SW480 (cell line): ENCODE measurements around the gene BABAM2.

ENCODE experiments used
- DNase-seq: peaks from one replicate; pipeline ENCODE4 v3.0.0-alpha.2; 2016; ENCODE audit warnings: low spot score

Gene BABAM2

GRCh38 chr2:28378679-28379584, 488.4 kb downstream of the BABAM2 start:
- no peak for DNase-seq

DNA sequence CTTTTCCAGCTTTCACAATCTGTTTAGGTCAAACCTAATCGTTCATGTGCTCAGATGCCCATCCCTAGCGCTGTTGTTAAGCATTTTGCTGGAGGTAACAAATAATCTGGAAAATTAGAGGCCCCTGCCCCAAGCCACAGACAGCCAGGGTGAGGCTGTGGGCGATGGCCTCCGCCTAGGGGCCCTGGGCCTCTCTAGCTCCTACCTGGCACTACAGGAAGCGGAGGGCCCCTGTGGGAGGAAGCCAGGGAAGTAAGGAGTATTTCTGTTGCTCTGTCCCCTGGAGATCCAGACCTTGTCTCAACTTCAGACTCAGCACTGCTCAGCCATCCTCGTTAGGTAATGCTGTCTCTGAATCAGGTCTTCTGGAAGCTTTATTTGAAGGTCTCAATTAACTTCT, 489.7 kb downstream of the BABAM2 start:
- no peak for DNase-seq

DNA sequence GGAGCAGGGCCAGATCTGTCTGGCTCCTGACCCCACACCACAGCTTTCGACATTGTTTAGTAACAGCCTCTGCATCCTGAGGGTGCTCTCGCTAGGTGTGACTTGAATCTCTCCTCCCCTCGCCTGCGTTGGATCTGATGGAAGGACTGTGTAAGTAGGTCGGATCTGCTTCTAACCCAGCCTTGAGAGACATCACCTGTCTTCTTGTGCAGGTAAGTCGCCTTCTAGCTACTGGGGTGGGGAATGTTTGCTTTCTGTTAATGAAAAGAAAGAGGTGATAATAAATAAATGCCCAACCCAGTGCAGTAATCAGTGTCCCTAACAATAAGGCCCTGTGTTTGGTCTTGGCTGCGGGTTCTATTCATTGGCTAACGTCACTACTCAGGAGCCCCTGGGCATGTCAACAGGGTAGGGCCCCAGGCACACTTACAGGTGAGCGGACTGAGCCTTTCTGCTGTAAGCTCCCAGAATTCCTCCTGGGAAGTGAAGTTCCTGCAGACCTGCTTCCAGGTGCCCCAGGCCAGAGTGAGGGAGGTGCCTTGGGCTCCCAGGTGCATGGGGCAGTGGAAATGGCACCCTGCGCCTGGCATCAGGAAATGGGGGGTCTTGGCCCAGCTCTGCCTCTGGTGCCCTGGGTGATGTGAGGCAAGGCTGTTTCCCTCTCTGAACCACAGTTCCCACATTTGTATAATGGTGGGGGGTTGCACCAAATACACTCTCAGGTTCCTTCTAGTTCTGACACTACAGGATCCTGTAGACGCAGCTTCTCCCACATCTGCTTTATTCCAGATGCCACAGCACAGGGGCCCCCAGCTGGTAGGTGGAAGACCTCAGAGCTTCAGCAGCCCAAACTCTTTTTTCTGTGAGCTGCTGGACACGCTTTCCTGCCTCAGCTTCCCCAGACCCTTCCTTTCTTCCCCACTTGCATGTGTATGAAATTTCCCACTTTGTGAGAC, 491.0 kb downstream of the BABAM2 start:
- peak; percentile 47 for DNase-seq

GRCh38 chr2:28382755-28383154, 492.2 kb downstream of the BABAM2 start:
- DNase-seq = no peak

DNA sequence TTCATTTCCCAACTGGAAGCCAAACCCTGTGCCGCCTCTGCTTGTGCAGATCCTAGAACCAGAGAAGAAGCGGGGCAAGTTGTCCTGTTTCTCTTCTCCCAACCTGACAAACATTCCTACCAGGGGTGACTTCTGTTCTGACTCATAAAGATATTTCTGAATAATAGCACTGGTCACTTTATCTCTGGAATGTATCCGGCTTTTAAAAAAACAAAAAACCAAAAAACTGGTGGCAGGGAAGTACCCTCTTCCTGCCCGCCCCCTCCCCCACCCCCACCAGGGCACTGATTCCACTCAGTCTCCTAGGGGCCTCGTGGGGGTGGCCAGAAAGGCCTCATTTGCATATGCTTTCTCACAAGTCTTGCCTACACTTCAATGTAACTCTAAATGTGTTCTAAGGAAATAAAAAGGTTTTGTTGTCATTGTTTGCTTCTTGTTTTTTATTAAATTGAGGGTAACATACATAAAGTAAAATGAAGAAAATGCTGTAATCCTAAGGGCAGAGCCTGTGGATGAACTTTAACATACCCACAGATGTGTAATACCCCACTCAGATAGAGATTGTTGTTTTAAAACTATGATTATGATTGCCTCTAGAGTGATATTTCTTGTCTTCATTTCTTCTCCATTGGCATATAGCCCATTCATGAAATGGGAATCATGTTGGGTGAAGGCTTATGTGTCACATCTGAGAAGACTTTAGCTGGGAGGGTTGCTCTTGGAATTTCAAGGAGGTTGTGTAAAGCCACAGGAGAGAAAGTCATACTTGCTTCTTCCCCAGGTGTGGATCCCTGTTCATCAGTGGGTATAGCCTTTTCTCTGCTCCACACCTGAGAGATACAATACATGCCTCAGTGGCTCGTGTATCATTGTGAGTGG, 496.8 kb downstream of the BABAM2 start:
- peak; percentile 52 for DNase-seq
